Stimulated activated CD4-positive, alpha-beta T cell treated with anti-CD3 and anti-CD28 coated beads, TNF-alpha, amount 100 ng/mL, for 48 hours (primary cell): ENCODE measurements around the gene NR2E1.

Experiments used
- DNase-seq, 3 donors: peaks; one replicate each; pipeline ENCODE4 v3.0.0-alpha.2; 2020; ENCODE audit warnings: low read depth in 3 of 3

The NR2E1 gene

DNA sequence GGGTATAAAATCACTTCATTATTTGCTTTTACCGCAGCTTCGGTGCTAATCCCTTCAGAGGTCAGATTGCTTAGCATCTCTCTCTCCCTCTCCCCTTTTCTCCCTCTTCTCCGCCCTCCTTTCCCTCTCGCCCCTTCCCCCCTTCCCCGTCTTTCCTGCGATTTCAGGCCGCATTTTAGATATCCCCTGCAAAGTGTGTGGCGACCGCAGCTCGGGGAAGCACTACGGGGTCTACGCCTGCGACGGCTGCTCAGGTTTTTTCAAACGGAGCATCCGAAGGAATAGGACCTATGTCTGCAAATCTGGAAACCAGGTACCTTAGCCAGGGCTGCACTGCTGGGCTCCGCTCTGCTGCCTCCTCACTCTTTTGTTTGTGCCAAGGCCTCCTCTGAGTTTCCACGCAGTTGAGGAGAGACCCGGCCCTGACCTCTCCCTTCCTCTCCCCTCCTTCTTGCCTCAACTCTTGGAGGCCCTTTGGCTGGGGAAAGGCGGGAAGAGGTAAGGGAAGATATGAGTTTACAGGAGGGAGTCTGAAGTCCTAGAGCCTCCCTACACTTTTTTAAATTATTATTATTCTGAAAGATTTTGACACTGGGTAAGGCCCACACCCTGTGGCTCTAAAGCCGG lies 5.6 kb downstream of the NR2E1 start:
- DNase-seq, result no peak

DNA sequence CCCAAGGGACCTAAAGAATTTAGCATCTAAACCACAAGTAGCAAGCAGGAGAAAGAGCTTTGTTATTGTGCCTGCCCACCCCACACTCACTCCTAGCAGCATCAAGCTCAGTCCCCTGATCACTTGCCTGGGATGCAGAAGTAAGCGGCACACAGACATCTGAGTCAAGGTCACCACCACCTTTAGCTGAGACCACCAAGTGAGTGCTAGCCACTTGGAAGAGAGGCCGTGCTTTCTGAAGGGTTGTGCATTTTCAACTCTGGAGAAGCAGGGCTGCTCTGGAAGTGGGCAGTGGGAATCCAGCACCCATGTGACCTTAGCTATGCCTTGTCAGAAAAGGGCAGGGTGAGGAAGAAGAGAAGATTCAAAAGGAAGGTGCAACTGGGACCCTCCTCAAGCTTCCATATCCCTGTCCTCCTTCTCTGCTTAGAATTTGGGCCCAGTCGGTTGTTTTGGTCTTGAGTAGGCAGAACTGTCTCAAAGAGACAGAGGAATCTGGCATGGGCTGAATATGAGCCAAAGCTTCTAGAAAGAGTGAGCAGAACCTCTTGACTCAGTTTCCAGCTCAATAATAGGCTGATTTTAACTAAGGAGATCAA lies 6.2 kb downstream of the NR2E1 start:
- DNase-seq, result no peak

DNA sequence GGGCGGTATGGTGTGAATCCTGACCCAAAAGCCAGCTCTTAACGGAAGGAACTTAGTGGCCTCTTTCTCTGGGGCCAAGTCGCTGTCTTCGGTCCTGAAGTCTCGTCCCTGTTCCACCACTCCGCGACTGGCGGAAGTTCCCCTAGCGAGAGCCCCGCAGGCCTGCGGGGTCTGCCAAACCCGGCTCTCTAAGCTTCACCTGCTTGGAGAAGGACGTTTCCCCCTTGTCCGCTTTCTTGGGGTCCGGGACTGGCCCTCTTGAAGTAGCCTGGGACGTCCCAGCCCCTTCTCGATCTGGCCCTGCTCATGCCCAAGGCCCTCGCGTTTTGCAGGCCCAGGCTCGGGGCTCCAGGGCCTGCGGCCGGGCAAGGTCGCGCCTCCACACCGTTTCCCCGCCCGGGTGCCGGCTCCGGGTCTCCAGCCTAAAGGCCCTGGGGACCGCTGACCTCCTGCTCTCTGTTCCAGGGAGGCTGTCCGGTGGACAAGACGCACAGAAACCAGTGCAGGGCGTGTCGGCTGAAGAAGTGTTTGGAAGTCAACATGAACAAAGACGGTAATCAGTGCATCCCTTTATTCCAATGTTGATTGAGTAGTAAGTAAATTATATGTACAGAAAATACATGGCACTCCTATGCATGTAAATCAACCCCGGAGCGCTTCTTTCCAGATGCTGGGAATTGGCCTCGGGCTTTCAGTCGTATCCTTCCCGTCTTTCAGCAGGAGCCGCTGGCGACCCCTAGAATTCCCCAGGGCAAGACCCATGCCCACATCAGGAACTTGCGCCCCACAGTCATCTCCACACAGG lies 8.8 kb downstream of the NR2E1 start:
- no peak for DNase-seq

DNA sequence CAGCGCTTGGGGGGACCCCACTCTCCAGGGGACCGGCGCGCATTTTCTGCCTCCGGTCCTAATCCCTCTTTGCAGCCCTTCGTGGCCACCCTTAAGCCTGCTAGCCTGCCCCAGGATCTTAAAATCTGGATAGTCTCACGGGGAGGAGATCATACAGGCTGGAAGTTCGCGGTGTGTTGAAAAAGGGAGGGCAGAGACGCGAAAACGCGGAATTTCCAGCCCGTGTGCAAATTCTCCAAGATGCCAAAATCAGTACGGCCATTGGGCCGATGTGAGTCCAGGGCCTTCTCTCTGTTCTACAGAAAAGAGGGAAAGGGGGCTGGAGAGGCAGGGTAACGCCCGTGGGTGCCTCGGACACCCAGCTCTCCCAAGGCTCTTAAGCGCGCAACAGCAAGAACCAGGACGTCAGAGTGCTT lies 9.4 kb downstream of the NR2E1 start:
- no peak for DNase-seq

DNA sequence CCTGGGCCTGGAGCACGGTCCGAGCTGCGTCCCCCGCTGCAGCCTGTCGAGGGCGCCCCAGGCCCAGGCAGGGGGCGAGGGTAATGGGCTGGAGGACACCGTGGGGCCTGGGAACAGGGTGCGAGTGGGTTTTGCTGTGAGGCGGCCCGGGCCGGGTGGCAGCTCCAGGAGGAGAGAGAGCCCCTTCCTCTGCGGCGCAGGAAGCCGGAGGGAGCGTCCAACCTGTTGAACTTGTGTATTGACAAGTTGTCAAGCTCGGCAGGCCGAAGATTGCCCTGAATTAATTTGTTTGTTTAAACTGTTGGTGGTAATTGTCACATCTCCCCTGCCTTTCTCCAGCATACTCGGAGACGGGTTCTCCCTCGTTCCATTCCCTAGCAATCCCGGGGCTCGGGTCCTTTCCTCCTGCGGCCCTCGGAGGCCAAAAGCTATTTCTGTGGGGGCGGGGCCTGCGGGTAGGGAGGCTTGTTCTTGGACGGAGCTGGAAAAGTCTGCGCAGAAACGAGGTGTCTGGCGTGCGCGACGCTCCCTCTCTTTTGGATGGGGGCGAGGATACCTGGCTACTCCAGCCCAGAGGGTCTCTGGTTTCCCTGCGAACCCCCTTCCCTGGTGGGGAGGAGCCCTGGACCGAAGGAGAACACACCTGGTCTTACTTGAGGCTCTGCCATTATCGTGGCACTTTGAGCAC lies 9.9 kb downstream of the NR2E1 start:
- DNase-seq, result no peak

DNA sequence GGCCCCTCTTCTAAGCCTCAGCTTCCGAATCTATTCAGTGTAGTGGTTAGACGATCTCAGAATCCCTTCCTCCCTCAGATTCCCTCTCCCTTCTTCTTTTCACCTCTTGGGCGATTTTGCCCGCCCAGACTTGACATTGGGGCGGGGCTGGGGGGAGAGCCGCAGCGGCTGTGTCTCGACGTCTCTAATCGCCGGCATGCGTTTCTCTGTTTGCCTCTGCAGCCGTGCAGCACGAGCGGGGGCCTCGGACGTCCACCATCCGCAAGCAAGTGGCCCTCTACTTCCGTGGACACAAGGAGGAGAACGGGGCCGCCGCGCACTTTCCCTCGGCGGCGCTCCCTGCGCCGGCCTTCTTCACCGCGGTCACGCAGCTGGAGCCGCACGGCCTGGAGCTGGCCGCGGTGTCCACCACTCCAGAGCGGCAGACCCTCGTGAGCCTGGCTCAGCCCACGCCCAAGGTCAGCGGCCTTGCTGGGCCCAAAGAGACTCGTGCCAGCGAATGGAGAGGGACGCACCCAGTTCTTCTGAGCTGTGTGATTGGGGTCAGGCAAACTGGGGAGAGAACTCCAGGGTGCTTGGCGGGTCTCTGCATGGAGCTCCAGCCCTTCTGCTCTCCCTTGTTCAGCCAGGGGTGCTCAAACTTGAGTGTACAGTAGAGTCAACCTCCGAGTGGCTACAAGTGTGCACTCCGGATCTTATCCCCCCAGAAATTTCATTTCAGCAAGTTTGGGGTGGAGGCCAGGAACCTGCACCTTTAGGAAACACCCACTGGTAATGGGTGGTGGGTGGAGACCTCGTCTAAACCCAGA lies 10.7 kb downstream of the NR2E1 start:
- DNase-seq, result no peak

DNA sequence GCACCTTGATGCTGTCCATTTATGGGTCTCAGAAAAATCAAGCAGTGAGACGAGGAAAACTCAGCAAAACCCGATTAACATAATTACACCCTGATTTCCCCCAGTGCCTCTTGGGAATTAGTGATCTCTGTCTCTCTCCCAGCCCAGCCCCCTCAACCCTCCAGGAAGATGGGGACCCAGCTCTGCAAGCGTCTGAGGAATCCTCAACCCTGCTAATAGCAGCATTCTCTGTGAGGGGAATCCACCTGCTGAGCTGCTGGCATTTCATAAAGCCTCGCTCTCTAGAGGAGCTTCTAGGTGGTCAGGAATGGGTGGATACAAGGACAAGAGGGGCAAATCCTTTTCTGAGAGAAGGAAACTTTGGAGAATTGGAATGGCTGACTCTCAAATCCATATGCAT lies 13.9 kb downstream of the NR2E1 start:
- no peak for DNase-seq

DNA sequence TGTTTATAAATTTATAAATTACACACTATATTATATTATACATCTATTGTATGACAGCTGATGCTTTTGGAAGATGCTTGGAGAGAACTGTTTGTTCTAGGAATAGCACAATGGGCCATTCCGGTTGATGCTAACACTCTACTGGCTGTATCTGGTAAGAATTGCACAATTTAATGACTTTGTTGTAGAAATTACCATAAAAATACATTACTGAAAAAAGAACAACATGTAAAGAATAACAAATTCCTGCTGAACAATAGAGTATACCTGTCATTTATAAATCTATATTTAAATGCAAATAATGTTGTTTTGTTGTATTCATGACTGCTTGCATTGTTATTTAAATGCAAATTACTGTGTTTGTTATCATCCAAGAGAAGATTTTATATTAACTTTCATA lies 14.4 kb downstream of the NR2E1 start:
- no peak for DNase-seq

DNA sequence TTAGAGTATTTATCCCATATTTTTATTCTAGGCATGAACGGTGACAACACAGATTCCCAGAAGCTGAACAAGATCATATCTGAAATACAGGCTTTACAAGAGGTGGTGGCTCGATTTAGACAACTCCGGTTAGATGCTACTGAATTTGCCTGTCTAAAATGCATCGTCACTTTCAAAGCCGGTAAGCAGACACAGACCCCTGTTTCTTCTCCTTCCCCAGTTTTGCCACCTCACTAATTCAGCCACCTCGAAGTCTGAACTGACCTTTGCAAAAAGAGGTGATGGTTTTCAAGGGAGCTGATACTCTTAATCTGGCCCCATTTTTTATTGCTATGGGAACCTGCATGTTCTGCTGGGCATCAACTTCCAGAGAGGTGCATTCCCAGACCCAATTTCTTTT lies 15.0 kb downstream of the NR2E1 start:
- DNase-seq, result no peak

DNA sequence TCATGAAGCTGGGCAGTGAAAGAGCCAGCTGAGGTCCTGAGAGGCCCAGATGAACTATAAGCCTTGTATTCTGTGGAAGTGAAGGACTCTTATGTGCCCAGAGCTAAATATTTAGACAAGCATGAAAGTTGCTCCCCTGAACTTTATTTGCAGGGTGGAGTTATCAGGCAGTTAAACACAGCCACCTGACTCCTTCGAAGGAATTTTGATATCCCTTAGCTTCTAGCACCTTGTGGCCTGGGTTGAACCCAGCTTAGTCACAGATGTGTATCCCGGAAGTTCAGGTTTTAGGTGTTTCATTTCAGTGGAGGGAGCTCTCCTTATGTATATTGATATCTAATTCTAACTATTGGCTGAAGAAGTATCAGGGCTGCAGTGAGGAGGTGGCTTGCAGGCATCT lies 20.4 kb downstream of the NR2E1 start:
- DNase-seq, result no peak

DNA sequence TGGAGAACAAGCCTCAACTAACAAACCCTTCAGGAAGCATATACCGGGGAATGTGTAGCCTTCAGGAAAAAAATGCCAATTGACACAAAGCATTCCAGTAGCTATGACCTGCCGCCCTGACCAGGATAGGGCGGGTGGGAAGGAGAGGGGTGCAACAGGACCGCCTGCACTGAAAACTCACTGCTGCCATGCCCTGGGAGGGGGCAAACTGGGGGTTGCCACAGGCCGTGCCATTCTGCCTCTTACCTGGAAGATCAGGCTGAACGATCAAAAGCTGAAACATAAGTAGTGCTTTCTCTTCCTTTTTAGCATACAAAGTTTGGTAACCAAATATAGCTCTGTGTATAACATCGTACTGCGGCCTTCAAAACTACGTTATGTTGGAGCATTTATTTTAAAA lies 21.7 kb downstream of the NR2E1 start:
- DNase-seq, result no peak

DNA sequence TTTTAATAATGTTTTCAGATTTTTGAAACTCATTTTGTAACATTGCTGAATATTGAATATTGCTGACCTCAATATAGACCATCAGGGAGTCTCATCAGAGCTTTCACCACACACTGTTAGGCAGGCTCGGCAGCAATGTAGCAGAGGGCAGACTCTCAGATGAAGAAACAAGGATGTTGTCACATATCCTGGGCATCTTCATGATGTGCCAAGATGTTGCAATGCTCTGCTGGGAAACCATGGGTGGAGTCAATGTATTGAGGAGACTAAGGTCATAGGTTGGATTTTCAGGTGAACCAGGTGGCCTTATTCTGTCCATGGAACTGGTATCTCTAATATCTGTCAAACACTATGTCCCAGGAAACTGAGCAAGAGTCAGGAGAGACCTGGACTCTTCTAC lies 27.3 kb downstream of the NR2E1 start:
- DNase-seq, result no peak

DNA sequence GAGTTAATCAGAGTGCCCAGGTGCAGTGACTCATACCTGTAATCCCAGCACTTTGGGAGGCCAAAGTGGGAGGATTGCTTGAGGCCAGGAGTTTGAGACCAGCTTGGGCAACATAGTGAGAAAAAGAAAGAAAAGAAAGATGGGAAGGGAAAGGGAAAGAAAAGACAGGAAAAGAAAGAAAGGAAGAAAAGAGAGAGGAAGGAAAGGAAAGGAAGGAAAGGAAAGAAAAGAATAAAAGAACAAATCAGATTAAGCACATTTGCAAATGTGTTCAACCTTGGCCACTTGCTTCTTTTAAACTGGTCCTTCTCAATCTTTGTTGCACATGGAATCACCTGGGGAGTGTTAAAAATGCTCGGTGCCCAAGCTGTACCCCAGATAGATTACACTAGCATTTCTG lies 28.0 kb downstream of the NR2E1 start:
- no peak for DNase-seq

DNA sequence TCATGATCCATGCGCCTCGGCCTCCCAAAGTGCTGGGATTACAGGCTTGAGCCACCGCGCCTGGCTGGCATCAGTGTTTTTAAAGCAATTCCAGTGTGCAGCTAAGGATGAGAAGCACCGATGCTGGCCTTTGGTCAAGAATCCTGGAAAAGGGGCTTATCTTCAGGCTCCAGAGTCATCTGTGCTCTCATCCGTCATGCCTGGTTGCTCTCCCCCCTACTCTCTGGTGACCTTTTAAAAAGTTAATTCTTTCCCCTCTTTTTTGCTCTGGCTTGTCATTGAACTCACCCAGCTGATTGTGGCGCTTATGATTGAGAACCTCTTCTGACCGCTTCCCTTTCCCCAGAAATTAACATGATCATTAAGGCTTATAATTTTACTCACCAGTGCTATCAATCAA lies 28.7 kb downstream of the NR2E1 start:
- no peak for DNase-seq

DNA sequence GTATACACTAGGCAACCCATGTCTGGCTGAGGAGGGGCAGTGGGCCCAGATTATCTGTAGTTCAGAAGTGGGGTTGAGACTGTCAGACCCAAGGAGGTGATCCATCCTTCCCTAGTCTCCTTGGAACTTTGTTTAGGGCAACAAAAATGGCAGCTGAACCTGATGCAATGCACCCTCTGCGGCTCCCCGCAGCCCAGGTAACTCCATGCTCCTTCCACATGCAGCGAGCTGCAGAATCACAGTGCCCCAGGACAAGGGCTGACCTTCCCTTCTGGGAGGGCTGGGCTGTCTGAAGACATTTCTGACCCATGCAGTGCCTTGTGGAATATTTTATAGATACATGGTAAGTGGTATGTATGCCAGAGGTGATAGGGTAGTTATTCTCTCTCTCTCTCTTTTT lies 29.4 kb downstream of the NR2E1 start:
- no peak for DNase-seq

DNA sequence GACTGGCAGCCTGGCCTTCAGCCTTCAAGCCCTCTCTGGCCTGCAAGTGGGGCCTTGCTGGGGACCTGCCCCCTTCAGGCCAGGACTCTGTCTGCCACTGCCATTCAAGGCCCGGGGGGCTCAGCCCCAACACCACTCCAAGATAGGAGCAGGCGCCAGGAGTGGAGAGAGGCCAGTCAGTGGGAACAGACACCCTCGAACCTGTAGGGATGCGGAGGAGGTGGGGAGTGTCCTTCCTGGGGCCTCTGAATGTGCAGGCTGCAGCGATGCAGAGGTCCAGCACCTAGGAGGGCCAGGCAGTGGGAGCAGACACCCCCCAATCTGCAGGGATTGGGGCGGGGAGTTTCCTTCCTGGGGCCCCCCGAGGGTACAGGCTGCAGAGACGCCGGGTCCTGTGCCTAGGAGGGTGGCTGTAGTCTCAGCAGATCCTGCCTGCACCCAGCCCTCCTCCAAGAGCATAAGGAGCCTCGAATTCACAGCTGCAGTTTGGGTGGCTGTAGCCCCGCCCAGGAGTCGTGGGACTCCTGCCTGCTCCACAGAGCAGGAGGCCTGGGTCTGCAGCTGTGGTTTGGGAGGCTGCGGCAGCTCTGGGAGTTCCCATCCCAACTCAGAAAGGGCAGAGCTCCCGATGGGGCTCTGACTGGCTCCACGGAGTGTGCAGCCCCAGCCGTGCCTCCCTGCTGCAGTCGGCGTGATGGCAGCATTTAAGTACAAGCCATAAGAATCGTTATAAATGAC lies 33.1 kb downstream of the NR2E1 start:
- no peak for DNase-seq

DNA sequence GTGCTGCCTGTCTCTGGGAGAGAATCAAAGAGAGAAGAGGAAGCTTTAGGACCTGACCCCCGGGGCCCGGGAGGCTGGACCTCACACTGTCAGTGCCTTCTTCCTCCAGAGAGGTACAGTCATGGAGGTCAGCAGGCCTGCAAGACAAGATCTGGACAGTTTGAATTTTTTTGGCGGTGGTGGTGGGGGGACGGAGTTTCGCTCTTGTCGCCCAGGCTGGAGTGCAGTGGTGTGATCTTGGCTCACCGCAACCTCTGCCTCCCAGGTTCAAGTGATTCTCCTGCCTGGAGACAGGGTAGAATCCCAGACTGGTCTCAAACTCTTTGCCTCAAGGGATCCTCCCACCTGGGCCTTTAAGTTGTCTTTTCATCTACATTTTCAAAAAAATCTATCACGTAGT lies 34.4 kb downstream of the NR2E1 start:
- no peak for DNase-seq

DNA sequence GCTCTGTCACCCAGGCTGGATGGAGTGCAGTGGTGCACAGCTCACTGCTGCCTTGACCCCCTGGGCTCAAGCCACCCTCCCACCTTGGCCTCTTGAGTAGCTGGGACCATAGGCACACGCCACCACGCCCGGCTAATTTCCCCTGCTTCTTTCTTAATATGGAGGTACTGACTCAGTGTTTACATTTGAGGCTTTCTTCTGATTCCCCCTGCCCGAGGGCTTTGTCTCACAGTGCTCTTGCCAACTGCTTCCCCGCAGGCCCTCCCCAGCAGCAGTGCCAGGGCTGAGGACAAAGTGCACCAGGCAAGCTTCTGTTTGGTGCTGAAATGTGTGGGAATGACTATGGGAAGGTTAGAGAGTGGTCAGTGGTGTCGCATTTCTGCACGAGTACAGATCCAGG lies 34.8 kb downstream of the NR2E1 start:
- no peak for DNase-seq

DNA sequence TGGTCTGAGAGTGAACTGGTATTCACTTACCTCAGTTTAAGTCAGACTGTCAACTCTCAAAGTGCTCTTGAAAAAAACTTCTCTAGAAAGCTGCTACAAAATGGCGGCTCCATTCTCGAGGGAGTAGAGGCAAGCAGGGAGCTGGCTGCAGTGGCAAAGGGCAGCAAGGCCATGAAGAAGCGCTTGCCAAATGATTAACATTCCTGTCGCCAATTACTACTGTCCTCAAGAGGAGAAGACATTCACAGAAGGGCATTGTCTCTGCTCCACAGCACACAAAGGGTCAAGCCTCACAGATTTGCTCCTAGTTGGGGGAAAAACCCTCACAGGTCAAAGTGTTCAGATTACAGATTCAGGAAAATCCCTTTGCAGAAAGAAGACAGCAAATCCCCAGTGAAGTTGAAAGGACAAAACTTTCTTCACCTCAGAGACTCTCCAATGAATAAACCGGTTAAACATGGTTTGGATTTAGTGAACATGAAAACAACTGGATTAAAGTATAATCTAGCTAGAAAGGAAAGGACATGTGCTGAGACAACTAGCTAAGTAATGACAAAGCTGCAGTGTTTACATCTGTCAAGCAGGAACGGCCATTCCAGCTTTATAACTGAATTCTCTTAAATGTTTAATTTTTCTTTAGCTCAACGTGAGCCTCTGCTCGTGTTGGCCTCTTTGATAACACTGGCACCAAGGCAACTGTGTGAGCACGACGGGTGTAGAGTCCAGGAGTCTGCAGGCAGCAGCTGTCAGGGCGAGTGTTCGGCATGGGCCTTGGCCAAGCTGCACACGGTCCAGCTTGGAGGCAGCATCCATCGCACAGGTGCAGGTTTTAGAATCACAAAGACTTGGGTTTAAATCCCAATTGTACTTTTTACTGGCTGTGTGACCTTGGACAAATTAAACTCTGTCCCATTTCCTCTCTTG lies 37.6 kb downstream of the NR2E1 start:
- DNase-seq, result no peak

DNA sequence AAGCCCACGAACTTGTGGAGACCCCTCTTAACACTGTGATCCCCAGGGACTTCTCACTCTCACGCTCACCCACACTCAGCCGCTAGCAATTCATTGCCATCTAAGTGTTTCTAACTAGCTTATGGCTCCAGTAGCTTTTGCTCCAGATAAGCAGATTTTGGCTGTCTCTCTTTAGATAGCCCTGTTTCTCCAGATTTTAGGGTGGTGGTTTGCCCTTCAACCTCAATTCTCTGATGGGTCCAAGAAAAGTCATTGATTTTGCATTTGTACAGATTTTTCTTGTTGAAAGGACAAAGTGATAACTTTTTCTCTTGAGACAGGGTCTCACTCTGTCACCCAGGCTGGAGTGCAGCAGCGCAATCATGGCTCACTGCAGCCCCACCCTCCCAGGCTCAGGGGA lies 41.2 kb downstream of the NR2E1 start:
- DNase-seq, result no peak
